Omental fat pad (tissue), 4 donors: ENCODE measurements around the gene NOTCH2. TPM values are rescaled to one million over a fixed set of nuclear protein-coding genes. Genes with fewer than 3 reads are reported as not detected.

ENCODE experiments used
- ATAC-seq: fragments of 150-250 bp; one replicate; pipeline ENCODE4 v1.9.1; 2016; ENCODE audit warnings: mild to moderate bottlenecking, moderate library complexity; ENCODE audit not compliant: low FRiP score
- DNase-seq: peaks from one replicate; pipeline ENCODE4 v3.0.0-alpha.2; 2019; ENCODE audit warnings: low spot score
- total RNA-seq, 4 donors: library from RNA; depleted of rRNA; stranded (reverse); fragments of >200 nt; gene quantifications; one replicate each; pipeline ENCODE4 v1.1.0, GENCODE V29; 2016
- TF ChIP-seq, protein P1 (sequence below), 3 donors: fragments of 450-650 bp; IDR thresholded peaks; one replicate each; pipeline ENCODE4 v1.5.1; 2016 to 2017; ENCODE audit warnings: antibody characterized with exemption in 3 of 3, mild to moderate bottlenecking in 3 of 3, moderate library complexity in 2 of 3

Gene NOTCH2
- total RNA-seq, 4 donors from 2014 or later: 72.5 to 96.8 (median 85.5) TPM

- ATAC-seq: no peak
- TF ChIP-seq, protein P1, sequence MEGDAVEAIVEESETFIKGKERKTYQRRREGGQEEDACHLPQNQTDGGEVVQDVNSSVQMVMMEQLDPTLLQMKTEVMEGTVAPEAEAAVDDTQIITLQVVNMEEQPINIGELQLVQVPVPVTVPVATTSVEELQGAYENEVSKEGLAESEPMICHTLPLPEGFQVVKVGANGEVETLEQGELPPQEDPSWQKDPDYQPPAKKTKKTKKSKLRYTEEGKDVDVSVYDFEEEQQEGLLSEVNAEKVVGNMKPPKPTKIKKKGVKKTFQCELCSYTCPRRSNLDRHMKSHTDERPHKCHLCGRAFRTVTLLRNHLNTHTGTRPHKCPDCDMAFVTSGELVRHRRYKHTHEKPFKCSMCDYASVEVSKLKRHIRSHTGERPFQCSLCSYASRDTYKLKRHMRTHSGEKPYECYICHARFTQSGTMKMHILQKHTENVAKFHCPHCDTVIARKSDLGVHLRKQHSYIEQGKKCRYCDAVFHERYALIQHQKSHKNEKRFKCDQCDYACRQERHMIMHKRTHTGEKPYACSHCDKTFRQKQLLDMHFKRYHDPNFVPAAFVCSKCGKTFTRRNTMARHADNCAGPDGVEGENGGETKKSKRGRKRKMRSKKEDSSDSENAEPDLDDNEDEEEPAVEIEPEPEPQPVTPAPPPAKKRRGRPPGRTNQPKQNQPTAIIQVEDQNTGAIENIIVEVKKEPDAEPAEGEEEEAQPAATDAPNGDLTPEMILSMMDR (IDR thresholded peaks at IDR 0.05): no peak
- no peak for DNase-seq
Measured at GRCh38 chr1:119964673-119965363, 104.6 kb downstream of the NOTCH2 start.

- ATAC-seq (no peak), DNase-seq (no peak)
- TF ChIP-seq, protein P1 (IDR thresholded peaks at IDR 0.05): no peak
Measured at GRCh38 chr1:119962296-119962968, 107.0 kb downstream of the NOTCH2 start.

DNA sequence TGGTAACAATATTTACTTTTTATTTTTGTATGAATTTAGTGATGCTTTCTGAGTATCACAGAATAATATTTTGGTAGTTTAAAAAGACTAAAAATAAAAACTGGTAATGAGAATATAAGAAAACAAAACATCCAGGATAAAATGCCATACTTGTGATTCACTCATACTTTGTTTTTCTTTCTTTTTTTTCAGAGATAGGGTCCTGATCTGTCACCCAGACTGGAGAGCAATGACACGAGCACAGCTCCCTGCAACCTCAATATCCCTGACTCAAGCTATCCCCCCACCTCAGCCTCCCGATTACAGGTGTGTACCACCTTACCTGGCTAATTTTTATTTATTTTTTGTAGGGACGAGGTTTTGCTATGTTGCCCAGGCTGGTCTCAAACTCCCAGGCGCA, 109.0 kb downstream of the NOTCH2 start:
- TF ChIP-seq, protein P1 (IDR thresholded peaks at IDR 0.05): no peak
- no peak for DNase-seq
- no peak for ATAC-seq

- DNase-seq (no peak), ATAC-seq (no peak)
- TF ChIP-seq, protein P1 (IDR thresholded peaks at IDR 0.05): no peak
Measured at GRCh38 chr1:119959268-119960220, 109.9 kb downstream of the NOTCH2 start.

- DNase-seq: no peak
- TF ChIP-seq, protein P1 (IDR thresholded peaks at IDR 0.05): no peak
- peak; percentile 24 for ATAC-seq
Measured at GRCh38 chr1:119958223-119958622, 111.2 kb downstream of the NOTCH2 start.

GRCh38 chr1:119956306-119956705, 113.2 kb downstream of the NOTCH2 start:
- ATAC-seq (no peak), DNase-seq (no peak)
- TF ChIP-seq, protein P1 (IDR thresholded peaks at IDR 0.05): no peak
